ENCODE measurements around the gene CPNE2. TPM values are rescaled to one million over a fixed set of nuclear protein-coding genes. Genes with fewer than 3 reads are reported as not detected.

The CPNE2 gene
- total RNA-seq, 1 donor from 2014 or later, result 8.3 TPM

DNA sequence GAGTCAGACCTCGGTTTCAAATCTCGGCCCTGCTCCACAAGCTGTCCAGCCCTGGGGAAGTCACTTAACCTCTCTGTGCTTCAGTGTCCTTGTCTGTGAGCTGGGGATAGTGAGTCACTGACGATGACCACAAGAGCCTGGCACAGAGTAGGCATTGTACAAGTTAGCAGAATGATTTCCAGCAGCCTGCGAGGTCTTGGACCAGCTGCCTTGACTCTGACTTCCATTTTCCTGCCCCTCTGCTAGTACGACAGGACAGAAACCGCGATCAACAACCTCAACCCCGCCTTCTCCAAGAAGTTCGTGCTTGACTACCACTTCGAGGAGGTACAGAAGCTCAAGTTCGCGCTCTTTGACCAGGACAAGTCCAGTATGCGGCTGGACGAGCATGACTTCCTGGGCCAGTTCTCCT lies 20.7 kb downstream of the CPNE2 start:
- intact Hi-C loops (cut with micrococcal nuclease), result no loop called here
- Mint-ChIP-seq H3K4me3 (no peak overlapping the region), H3K36me3 (ENCODE audit: low read depth) (no peaks in the 10 kb centered on the region), H3K9me3 (no peaks in the 10 kb centered on the region), H3K4me1 (no peaks in the 10 kb centered on the region), H3K27ac (no peak overlapping the region), H3K27me3 (no peaks in the 10 kb centered on the region)
- DNase-seq (no peak), ATAC-seq (ENCODE audit: low read depth) (no peak)
- TF ChIP-seq, protein P1, sequence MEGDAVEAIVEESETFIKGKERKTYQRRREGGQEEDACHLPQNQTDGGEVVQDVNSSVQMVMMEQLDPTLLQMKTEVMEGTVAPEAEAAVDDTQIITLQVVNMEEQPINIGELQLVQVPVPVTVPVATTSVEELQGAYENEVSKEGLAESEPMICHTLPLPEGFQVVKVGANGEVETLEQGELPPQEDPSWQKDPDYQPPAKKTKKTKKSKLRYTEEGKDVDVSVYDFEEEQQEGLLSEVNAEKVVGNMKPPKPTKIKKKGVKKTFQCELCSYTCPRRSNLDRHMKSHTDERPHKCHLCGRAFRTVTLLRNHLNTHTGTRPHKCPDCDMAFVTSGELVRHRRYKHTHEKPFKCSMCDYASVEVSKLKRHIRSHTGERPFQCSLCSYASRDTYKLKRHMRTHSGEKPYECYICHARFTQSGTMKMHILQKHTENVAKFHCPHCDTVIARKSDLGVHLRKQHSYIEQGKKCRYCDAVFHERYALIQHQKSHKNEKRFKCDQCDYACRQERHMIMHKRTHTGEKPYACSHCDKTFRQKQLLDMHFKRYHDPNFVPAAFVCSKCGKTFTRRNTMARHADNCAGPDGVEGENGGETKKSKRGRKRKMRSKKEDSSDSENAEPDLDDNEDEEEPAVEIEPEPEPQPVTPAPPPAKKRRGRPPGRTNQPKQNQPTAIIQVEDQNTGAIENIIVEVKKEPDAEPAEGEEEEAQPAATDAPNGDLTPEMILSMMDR (IDR thresholded peaks at IDR 0.05), result no peak
- POLR2A ChIA-PET, result no interaction called here
- CTCF ChIA-PET, result interaction anchor here (1.7 kb wide), 1 partner anchor 29 kb away, joined by 6 read pairs; no protein-coding TSS in a partner anchor

DNA sequence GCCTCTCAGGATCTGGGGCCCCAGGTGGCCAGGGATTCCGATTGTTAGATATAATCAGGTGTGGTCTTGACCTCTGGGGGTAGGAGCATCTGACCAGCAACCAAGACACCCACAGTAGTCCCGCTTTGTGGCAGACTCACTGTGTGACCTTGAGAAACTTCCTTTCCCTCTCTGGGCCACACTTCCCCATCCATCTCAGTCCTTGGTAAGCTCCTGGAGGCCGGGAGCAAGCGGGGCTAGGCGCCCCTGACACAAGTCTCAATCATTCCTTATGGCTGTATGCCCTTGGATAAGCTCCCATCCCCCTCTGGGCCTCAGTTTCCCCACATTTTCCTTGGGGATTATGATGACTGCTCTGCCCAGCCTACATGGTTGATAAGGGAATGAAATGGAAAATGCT lies 21.3 kb downstream of the CPNE2 start:
- no peak overlapping the region for H3K4me3 Mint-ChIP-seq
- H3K27me3 Mint-ChIP-seq, result no peaks in the 10 kb centered on the region
- DNase-seq, result no peak
- TF ChIP-seq, protein P1 (IDR thresholded peaks at IDR 0.05), result no peak
- no peaks in the 10 kb centered on the region for H3K9me3 Mint-ChIP-seq
- ChIA-PET POLR2A (no interaction called here), CTCF (interaction anchor here (1.7 kb wide), 1 partner anchor 30 kb away, joined by 6 read pairs; no protein-coding TSS in a partner anchor)
- ATAC-seq (ENCODE audit: low read depth), result no peak
- H3K4me1 Mint-ChIP-seq, result no peaks in the 10 kb centered on the region
- no peaks in the 10 kb centered on the region for H3K36me3 Mint-ChIP-seq (ENCODE audit: low read depth)
- no peak overlapping the region for H3K27ac Mint-ChIP-seq
- intact Hi-C loops (cut with micrococcal nuclease), result no loop called here

DNA sequence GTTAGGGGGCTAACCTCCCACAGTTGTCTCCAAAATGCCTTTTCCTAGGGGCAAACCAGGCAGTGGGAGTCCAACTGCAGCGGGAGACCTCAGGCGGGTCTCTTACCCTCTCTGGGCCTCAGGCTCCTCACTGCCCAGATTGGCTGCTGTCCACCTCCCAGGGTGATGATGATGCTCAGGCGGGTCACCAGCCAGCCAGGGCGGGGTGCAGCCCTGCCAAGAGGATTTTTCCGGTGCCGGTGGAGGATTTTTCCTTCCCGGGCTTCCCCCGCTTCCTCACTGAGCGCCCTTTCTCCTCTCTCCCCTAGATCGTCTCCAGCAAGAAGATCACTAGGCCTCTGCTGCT lies 22.8 kb downstream of the CPNE2 start:
- DNase-seq (no peak), ATAC-seq (ENCODE audit: low read depth) (no peak)
- H3K27me3 Mint-ChIP-seq, result no peaks in the 10 kb centered on the region
- H3K27ac Mint-ChIP-seq, result no peak overlapping the region
- ChIA-PET POLR2A (no interaction called here), CTCF (no interaction called here)
- no peak overlapping the region for H3K4me3 Mint-ChIP-seq
- H3K36me3 Mint-ChIP-seq (ENCODE audit: low read depth), result no peaks in the 10 kb centered on the region
- TF ChIP-seq, protein P1 (IDR thresholded peaks at IDR 0.05), result no peak
- peaks cover 6% of the 10 kb centered on the region for H3K4me1 Mint-ChIP-seq
- H3K9me3 Mint-ChIP-seq, result no peaks in the 10 kb centered on the region
- intact Hi-C loops (cut with micrococcal nuclease), result no loop called here

DNA sequence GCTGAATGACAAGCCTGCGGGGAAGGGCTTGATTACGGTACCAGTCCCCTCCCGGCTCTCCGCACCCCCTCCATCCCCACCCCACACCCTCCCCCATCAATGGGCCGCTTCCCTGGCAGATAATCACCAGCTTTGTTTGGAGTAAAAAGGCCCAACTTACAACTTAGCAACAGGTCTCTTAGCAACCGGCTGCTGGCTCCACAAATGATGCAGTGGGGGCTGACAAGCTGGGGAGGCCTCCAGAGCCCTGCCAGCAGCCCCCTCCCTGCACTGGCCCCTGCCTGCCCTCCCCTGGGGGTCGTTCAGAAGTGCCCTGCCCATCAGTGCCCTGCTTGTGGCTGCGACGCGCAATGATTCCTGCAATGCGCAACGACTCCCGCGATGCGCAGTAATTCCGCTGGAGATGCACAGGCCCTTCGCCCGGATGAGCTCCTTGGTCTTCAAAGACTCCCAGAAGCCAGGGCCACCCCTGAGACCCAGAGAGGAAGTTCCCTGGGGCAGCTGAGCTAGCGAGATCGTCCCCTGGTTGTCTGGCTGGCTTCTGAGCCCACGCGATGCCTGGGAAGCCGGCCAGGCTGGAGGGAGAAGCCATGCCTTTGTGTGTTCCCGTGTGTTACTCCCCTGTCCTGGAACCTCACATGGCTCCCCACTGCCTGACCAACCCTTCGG lies 23.3 kb downstream of the CPNE2 start:
- ChIA-PET CTCF (no interaction called here), POLR2A (no interaction called here)
- DNase-seq, result no peak

DNA sequence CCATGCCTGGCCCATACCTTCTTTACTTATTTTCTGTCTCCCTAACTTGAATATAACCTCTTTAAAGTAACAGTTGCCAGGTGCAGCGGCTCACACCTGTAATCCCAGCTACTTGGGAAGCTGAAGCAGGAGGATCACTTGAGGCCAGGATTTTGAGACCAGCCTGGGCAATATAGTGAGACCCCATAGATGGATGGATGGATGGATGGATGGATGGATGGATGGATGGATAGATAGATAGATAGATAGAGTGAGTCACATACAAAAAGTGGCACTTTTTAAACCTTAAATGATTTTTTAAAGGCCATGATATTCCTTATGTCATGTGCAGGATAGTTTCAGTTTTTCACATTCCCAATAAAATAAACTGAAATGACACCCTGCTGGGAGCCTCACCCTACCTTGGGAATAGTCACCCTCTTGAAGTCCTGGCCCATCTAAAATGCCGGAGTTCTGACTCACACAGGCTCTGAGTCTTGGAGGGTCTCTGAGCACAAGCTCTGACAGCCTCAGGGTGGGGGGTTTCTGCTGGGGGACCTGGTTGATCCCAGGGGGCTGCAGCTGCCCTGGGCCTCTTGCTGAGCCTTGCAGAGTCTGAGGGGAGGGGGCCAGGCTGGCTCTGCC lies 26.2 kb downstream of the CPNE2 start:
- CTCF ChIA-PET, result no interaction called here

More for the DNA sequence above, 23.3 kb downstream of the CPNE2 start:
- Mint-ChIP-seq H3K4me1 (peaks cover 6% of the 10 kb centered on the region), H3K27me3 (no peaks in the 10 kb centered on the region), H3K27ac (no peak overlapping the region), H3K4me3 (no peak overlapping the region), H3K36me3 (ENCODE audit: low read depth) (no peaks in the 10 kb centered on the region), H3K9me3 (no peaks in the 10 kb centered on the region)
- TF ChIP-seq, protein P1 (IDR thresholded peaks at IDR 0.05), result no peak
- intact Hi-C loops (cut with micrococcal nuclease), result no loop called here
- ATAC-seq (ENCODE audit: low read depth), result no peak

More for the DNA sequence above, 26.2 kb downstream of the CPNE2 start:
- Mint-ChIP-seq H3K9me3 (no peaks in the 10 kb centered on the region), H3K4me3 (no peak overlapping the region), H3K36me3 (ENCODE audit: low read depth) (no peaks in the 10 kb centered on the region), H3K27ac (no peak overlapping the region), H3K4me1 (peaks cover 6% of the 10 kb centered on the region), H3K27me3 (no peaks in the 10 kb centered on the region)
- POLR2A ChIA-PET, result interaction anchor here (0.6 kb wide), 1 partner anchor 54 kb away, joined by 3 read pairs; no protein-coding TSS in a partner anchor
- TF ChIP-seq, protein P1 (IDR thresholded peaks at IDR 0.05), result no peak
- DNase-seq, result no peak
- ATAC-seq (ENCODE audit: low read depth), result no peak
- intact Hi-C loops (cut with micrococcal nuclease), result no loop called here
